Measurements from ENCODE around the gene SH3YL1. TPM values are rescaled to one million over a fixed set of nuclear protein-coding genes. Genes with fewer than 3 reads are reported as not detected.

The SH3YL1 gene
- total RNA-seq, 3 donors from 2014 or later: 40.5 to 151 (median 81.6) TPM

- Histone ChIP-seq H3K4me3 (no peak overlapping the region), H3K27ac (no peak overlapping the region), H3K9me3 (peaks cover 0 to 12% of the 10 kb centered on the region in 2 donors), H3K36me3 (no peaks in the 10 kb centered on the region), H3K27me3 (no peaks in the 10 kb centered on the region), H3K4me1 (no peaks in the 10 kb centered on the region)
- TF ChIP-seq POLR2A (IDR thresholded peaks at IDR 0.05) (no peak), CTCF (IDR thresholded peaks at IDR 0.05) (no peak), POLR2AphosphoS5 (IDR thresholded peaks at IDR 0.05) (no peak)
- intact Hi-C loops (cut with DNase I; ENCODE audit: low total_unique reads): no loop called here
- no peak for DNase-seq (ENCODE audit: low spot score in 2 of 2)
Observed at GRCh38 chr2:216068-216467, 47.8 kb downstream of the SH3YL1 start.

DNA sequence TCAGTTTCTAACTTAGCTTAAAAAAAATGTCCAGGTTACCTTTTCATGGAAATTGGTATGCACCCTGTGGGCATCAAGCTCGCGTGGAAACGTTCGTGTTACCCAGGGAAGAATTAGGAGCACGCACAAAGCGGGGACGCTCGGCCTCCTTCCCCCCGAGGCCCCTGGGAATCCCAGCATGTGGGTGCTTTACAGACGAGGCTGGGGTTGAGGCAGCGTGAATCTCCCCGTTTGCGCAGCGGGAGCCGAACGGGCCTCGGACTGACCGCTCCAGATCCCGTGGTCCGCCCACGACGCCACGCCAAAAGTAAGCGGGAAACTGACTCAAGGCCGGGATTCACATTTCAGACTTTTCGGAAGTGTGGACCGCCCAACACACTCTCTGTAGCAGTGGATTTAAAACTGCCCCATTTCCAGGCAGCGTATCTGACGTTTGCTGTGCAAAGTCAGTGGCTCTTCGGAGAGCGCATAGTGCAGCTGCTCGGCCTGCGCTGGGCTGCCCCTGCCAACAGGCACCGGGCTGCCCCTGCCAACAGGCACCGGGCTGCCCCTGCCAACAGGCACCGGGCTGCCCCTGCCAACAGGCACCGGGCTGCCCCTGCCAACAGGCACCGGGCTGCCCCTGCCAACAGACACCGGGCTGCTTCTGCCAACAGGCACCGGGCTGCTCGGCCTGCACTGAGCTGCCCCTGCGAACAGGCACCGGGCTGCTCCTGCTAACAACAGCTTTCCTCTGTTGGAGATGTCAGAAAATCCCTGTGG is 49.7 kb downstream of the SH3YL1 start:
- no peaks in the 10 kb centered on the region for H3K27me3 ChIP-seq
- no peaks in the 10 kb centered on the region for H3K4me1 ChIP-seq
- intact Hi-C loops (cut with DNase I; ENCODE audit: low total_unique reads): no loop called here
- peaks cover 0 to 12% of the 10 kb centered on the region in 2 donors for H3K9me3 ChIP-seq
- DNase-seq (ENCODE audit: low spot score in 2 of 2): no peak
- no peak overlapping the region for H3K27ac ChIP-seq
- H3K36me3 ChIP-seq: no peaks in the 10 kb centered on the region
- peak overlapping the region in 2 of 3 donors; percentile 10 to 39 for H3K4me3 ChIP-seq
- TF ChIP-seq CTCF (IDR thresholded peaks at IDR 0.05): no peak
- no peak for TF ChIP-seq POLR2AphosphoS5 (IDR thresholded peaks at IDR 0.05)
- TF ChIP-seq POLR2A (IDR thresholded peaks at IDR 0.05): no peak

DNA sequence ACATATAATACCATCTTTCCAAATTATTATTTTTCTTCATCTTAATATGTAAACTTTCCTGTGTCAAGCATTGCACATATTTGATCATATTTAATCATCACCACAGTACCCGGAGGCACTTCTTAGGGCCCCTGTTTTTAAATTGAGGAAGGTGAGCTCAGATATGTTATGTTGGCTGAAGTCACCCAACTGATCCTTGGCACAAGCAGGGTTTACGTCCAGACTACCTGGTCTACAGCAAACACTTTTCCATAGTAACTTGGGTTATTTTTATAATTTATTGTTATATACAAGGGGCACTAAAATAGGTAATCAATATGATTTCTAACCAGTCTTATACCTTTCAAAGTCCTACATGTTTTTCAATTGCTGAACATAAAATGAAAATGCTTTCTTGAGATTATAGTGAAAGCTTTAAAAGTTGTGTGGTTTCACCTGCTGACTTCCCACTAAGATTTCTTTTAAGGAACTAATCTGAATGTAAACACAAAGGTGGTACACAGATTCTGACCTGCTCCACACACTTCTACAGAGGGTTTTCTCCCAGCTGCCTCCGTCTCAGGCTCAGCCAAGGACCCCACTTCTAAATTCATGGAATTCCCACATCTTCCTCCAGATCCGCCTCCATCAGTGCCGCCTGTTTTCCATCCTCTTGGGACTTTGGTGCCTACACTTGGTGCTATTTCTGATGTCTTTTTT is 52.2 kb downstream of the SH3YL1 start:
- H3K36me3 ChIP-seq: no peaks in the 10 kb centered on the region
- H3K9me3 ChIP-seq: peaks cover 0 to 12% of the 10 kb centered on the region in 2 donors
- H3K27me3 ChIP-seq: no peaks in the 10 kb centered on the region
- no peak overlapping the region for H3K4me3 ChIP-seq
- intact Hi-C loops (cut with DNase I; ENCODE audit: low total_unique reads): no loop called here
- TF ChIP-seq CTCF (IDR thresholded peaks at IDR 0.05): no peak
- no peak for TF ChIP-seq POLR2A (IDR thresholded peaks at IDR 0.05)
- no peak for TF ChIP-seq POLR2AphosphoS5 (IDR thresholded peaks at IDR 0.05)
- DNase-seq (ENCODE audit: low spot score in 2 of 2): no peak
- H3K4me1 ChIP-seq: no peaks in the 10 kb centered on the region
- H3K27ac ChIP-seq: no peak overlapping the region

DNA sequence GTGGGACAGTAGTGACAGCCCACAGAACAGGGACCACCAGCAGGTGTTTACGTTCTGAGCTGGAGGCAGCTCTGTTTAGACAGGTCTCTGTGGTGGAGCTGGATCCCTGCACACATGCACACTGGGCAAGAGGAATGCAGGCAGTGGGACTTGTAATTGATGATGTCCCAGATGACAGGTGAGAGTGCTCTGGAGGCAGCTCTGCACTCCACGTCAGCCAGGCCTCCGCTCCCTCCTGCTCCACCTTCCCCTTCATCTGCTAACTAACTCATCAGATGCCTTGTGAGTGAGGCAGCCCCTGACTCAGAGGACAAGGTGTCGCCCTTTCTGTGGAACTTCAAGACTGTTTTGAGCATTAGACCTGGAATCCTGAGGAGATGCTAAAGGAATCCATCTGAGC is 53.2 kb downstream of the SH3YL1 start:
- TF ChIP-seq POLR2AphosphoS5 (IDR thresholded peaks at IDR 0.05) (no peak), POLR2A (IDR thresholded peaks at IDR 0.05) (no peak), CTCF (IDR thresholded peaks at IDR 0.05) (no peak)
- no peaks in the 10 kb centered on the region for H3K36me3 ChIP-seq
- peaks cover 0 to 12% of the 10 kb centered on the region in 2 donors for H3K9me3 ChIP-seq
- H3K4me1 ChIP-seq: no peaks in the 10 kb centered on the region
- H3K4me3 ChIP-seq: no peak overlapping the region
- no peak overlapping the region for H3K27ac ChIP-seq
- intact Hi-C loops (cut with DNase I; ENCODE audit: low total_unique reads): no loop called here
- no peaks in the 10 kb centered on the region for H3K27me3 ChIP-seq
- no peak for DNase-seq (ENCODE audit: low spot score in 2 of 2)

GRCh38 chr2:209470-209869 is 54.4 kb downstream of the SH3YL1 start:
- Histone ChIP-seq H3K4me3 (no peak overlapping the region), H3K4me1 (no peaks in the 10 kb centered on the region), H3K27ac (no peak overlapping the region), H3K36me3 (no peaks in the 10 kb centered on the region), H3K27me3 (no peaks in the 10 kb centered on the region), H3K9me3 (peaks cover 0 to 12% of the 10 kb centered on the region in 2 donors)
- TF ChIP-seq POLR2A (IDR thresholded peaks at IDR 0.05): no peak
- TF ChIP-seq POLR2AphosphoS5 (IDR thresholded peaks at IDR 0.05): no peak
- no peak for TF ChIP-seq CTCF (IDR thresholded peaks at IDR 0.05)
- intact Hi-C loops (cut with DNase I; ENCODE audit: low total_unique reads): no loop called here
- no peak for DNase-seq (ENCODE audit: low spot score in 2 of 2)

All from breast epithelium (tissue), 4 donors.